Measurements from ENCODE around the gene TTC28. TPM values are rescaled to one million over a fixed set of nuclear protein-coding genes. Genes with fewer than 3 reads are reported as not detected.
"Not testable (repeated sequence)": the region's sequence is repeated elsewhere in the genome, so short reads cannot be mapped to it uniquely, and the experiment has no call there.

TTC28 gene
- total RNA-seq, 1 donor from 2014 or later = 24.5 TPM

DNA sequence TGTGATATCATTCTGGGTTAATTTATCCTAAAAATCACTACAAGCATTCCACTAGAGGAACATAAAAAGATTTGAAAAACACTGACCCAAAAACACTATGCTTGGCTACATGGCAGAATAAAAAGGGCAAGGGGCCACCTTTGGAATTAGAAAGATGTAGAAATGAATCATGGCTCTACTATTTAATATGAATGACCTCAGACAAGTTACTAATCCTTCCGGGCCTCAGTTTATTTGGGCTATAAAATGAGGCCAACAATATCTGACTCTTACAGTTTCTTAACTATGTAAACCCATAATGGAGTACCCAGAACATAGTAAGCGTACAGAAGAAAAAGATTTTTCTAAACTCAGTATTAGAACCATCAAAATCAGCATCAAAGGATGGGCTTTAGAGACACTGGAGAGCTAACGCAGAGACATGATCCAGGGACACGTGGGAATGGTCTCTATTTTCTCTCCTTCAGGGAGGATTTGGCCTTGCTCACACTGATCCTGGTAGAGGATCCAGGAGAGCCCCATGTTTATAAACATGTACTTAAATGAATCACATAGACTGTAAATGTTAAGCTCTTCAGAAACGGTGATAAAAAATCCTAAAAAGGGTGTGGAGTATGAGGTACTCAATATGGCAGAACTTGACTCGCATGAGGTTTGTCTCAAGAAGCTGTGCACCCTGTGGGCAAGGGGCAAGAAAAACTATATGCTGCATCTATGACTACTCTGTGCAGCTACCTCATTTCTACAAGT, 472.2 kb downstream of the TTC28 start:
- TF ChIP-seq CTCF (IDR thresholded peaks at IDR 0.05) = no peak
- no peak for DNase-seq (ENCODE audit: low spot score in 2 of 2)
- peaks cover 0 to 11% of the 10 kb centered on the region in 2 donors for H3K4me1 ChIP-seq
- intact Hi-C loops (cut with DNase I) = no loop called here
- H3K36me3 ChIP-seq = no peaks in the 10 kb centered on the region
- no peak overlapping the region for H3K4me3 ChIP-seq
- H3K27ac ChIP-seq = no peak overlapping the region
- peaks cover 0 to 3% of the 10 kb centered on the region in 2 donors for H3K9me3 ChIP-seq
- no peaks in the 10 kb centered on the region for H3K27me3 ChIP-seq

GRCh38 chr22:28205926-28206325, 473.7 kb downstream of the TTC28 start:
- Histone ChIP-seq H3K4me1 (peaks cover 0 to 11% of the 10 kb centered on the region in 2 donors), H3K27ac (no peak overlapping the region), H3K36me3 (no peaks in the 10 kb centered on the region), H3K4me3 (no peak overlapping the region), H3K9me3 (peaks cover 0 to 3% of the 10 kb centered on the region in 2 donors), H3K27me3 (no peaks in the 10 kb centered on the region)
- intact Hi-C loops (cut with DNase I) = no loop called here
- no peak for TF ChIP-seq CTCF (IDR thresholded peaks at IDR 0.05)
- no peak for DNase-seq (ENCODE audit: low spot score in 2 of 2)

GRCh38 chr22:28204382-28204781, 475.3 kb downstream of the TTC28 start:
- no peak for TF ChIP-seq CTCF (IDR thresholded peaks at IDR 0.05)
- Histone ChIP-seq H3K36me3 (no peaks in the 10 kb centered on the region), H3K27ac (no peak overlapping the region), H3K4me3 (no peak overlapping the region), H3K27me3 (no peaks in the 10 kb centered on the region), H3K4me1 (peaks cover 0 to 11% of the 10 kb centered on the region in 2 donors), H3K9me3 (no peaks in the 10 kb centered on the region)
- no peak for DNase-seq (ENCODE audit: low spot score in 2 of 2)
- intact Hi-C loops (cut with DNase I) = no loop called here

- Histone ChIP-seq H3K27ac (no peak overlapping the region), H3K36me3 (no peaks in the 10 kb centered on the region), H3K4me3 (no peak overlapping the region), H3K27me3 (no peaks in the 10 kb centered on the region), H3K4me1 (peaks cover 0 to 11% of the 10 kb centered on the region in 2 donors), H3K9me3 (no peaks in the 10 kb centered on the region)
- intact Hi-C loops (cut with DNase I) = no loop called here
- DNase-seq (ENCODE audit: low spot score in 2 of 2) = no peak
- no peak for TF ChIP-seq CTCF (IDR thresholded peaks at IDR 0.05)
These were observed 476.4 kb downstream of the TTC28 start for GRCh38 chr22:28203286-28203685.

GRCh38 chr22:28198692-28199091, 480.9 kb downstream of the TTC28 start:
- H3K27me3 ChIP-seq = no peaks in the 10 kb centered on the region
- intact Hi-C loops (cut with DNase I) = no loop called here

DNA sequence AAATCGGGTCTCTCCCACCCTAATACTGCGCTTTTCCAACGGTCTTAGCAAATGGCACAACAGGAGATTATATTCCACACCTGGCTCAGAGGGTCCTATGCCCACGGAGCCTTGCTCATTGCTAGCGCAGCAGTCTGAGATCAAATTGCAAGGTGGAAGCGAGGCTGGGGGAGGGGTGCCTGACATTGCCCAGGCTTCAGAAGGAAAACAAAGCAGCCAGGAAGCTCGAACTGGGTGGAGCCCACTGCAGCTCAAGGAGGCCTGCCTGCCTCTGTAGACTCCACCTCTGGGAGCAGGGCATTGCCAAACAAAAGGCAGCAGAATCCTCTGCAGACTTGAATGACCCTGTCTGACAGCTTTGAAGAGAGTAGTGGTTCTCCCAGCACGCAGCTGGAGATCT, 488.1 kb downstream of the TTC28 start:
- intact Hi-C loops (cut with DNase I) = not testable (repeated sequence)

More at GRCh38 chr22:28198692-28199091, 480.9 kb downstream of the TTC28 start:
- Histone ChIP-seq H3K36me3 (no peaks in the 10 kb centered on the region), H3K4me1 (no peaks in the 10 kb centered on the region), H3K4me3 (no peak overlapping the region), H3K9me3 (no peaks in the 10 kb centered on the region), H3K27ac (no peak overlapping the region)
- DNase-seq (ENCODE audit: low spot score in 2 of 2) = no peak
- no peak for TF ChIP-seq CTCF (IDR thresholded peaks at IDR 0.05)

More for the DNA sequence above, 488.1 kb downstream of the TTC28 start:
- H3K9me3 ChIP-seq; H3K27ac ChIP-seq; DNase-seq (ENCODE audit: low spot score in 2 of 2); H3K4me1 ChIP-seq; H3K27me3 ChIP-seq; H3K4me3 ChIP-seq; H3K36me3 ChIP-seq: not testable (repeated sequence)
